ENCODE results near the gene CEP104.
A peak's percentile ranks its signal among the peaks of the same experiment; 100 is the strongest.

The CEP104 gene

DNA sequence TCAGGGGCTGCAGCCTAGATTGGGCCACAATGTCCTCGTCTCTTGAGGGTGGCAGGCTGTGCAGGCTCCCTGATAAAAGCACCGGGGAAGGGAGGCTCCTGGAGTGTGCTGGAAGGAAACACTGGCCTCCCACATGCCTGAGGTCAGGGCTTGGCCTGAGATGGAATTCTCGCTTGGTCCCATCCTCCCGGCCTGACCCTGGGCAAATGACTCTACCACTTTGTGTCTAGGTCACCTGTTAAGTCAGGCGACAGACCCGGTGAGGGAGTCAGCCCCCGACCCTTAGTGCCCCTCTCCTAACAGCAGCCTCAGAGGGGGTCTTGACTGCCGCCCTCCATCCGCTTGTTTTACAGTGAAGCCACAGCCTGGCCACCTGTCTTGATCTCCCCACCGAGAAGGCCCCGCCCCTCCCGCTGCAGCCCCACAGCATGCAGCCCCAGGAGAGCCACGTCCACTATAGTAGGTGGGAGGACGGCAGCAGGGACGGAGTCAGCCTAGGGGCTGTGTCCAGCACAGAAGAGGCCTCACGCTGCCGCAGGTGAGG lies 82.0 kb downstream of the CEP104 start:
- no peak overlapping the region for H3K4me3 ChIP-seq (ENCODE audit: low read depth, low read length)
- TF ChIP-seq, protein P1, sequence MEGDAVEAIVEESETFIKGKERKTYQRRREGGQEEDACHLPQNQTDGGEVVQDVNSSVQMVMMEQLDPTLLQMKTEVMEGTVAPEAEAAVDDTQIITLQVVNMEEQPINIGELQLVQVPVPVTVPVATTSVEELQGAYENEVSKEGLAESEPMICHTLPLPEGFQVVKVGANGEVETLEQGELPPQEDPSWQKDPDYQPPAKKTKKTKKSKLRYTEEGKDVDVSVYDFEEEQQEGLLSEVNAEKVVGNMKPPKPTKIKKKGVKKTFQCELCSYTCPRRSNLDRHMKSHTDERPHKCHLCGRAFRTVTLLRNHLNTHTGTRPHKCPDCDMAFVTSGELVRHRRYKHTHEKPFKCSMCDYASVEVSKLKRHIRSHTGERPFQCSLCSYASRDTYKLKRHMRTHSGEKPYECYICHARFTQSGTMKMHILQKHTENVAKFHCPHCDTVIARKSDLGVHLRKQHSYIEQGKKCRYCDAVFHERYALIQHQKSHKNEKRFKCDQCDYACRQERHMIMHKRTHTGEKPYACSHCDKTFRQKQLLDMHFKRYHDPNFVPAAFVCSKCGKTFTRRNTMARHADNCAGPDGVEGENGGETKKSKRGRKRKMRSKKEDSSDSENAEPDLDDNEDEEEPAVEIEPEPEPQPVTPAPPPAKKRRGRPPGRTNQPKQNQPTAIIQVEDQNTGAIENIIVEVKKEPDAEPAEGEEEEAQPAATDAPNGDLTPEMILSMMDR (IDR thresholded peaks at IDR 0.05; ENCODE audit: low read depth, low read length), result no peak
- in situ Hi-C loops (cut with HindIII; ENCODE audit: low sequenced_read_pairs), result no loop called here
- no peak for DNase-seq (ENCODE audit: low read depth, low spot score)

DNA sequence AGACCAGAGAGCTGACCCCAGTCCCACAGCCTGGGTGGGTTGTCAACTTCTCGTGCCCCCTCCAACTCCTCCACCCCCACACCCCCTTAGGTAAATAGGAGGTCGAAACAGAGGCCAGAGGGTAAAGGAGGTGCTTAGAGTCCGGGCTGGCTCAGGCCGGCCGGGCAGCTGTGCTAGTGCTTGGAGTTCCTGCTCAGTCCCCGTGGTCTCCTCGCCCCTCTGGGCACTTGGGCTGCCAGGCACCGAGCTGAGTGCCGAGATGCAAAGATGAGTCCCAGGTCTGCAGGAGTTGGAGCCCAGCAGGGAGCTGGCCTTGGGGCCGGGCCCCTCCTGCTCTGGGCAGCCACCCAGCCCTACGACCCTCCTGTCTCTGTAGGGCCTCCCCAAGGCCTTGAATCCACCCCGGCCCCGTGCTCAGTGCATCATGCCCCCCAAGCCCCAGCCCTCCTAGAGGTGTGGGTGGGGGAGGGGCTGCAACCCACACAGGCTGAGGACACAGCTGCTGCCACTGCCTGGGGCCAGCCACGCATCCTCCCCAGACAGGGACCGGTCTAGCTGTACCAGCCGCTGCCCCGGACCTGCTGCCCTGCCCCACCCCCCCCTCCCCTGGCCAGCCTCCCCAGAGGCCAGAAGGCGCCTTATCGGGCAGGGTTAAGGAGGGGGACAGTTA lies 82.6 kb downstream of the CEP104 start:
- no peak overlapping the region for H3K4me3 ChIP-seq (ENCODE audit: low read depth, low read length)
- no peak for DNase-seq (ENCODE audit: low read depth, low spot score)
- TF ChIP-seq, protein P1 (IDR thresholded peaks at IDR 0.05; ENCODE audit: low read depth, low read length), result no peak
- in situ Hi-C loops (cut with HindIII; ENCODE audit: low sequenced_read_pairs), result no loop called here

DNA sequence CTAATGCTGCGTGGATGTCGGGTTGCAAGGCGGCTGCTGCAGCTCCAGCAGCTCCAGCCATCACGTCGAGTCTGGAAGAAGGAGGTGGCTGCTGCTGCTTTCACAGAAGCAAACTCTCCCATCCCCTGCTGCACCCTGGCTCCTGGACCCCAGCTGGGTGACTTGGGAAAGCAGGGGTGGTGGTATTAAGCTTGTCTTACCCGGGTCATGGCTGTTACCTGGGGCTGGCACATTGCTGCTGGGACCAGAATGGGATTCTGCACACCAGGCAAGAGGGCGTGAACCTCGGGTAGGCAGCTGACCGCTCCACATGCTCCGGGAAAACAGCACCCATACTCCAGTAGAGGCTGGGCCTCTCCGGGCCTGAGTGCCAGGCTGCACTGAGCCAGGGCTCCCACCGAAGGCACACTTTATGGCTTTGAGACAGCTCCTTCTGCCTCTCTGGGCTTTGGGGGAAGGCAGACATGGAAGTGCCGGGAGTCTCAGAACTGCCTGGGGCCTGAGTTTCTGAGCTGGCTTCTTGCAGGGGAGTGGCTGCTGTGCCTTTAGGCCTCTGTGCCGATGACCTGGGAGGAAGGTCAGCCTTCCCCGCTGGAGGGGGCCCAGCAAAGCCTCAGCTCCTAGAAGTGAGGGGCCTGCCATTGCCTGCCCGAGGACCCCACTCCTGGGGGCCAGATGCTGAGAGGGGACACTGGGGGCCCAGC lies 83.3 kb downstream of the CEP104 start:
- no peak overlapping the region for H3K4me3 ChIP-seq (ENCODE audit: low read depth, low read length)
- TF ChIP-seq, protein P1 (IDR thresholded peaks at IDR 0.05; ENCODE audit: low read depth, low read length), result no peak
- in situ Hi-C loops (cut with HindIII; ENCODE audit: low sequenced_read_pairs), result no loop called here
- DNase-seq (ENCODE audit: low read depth, low spot score), result no peak

DNA sequence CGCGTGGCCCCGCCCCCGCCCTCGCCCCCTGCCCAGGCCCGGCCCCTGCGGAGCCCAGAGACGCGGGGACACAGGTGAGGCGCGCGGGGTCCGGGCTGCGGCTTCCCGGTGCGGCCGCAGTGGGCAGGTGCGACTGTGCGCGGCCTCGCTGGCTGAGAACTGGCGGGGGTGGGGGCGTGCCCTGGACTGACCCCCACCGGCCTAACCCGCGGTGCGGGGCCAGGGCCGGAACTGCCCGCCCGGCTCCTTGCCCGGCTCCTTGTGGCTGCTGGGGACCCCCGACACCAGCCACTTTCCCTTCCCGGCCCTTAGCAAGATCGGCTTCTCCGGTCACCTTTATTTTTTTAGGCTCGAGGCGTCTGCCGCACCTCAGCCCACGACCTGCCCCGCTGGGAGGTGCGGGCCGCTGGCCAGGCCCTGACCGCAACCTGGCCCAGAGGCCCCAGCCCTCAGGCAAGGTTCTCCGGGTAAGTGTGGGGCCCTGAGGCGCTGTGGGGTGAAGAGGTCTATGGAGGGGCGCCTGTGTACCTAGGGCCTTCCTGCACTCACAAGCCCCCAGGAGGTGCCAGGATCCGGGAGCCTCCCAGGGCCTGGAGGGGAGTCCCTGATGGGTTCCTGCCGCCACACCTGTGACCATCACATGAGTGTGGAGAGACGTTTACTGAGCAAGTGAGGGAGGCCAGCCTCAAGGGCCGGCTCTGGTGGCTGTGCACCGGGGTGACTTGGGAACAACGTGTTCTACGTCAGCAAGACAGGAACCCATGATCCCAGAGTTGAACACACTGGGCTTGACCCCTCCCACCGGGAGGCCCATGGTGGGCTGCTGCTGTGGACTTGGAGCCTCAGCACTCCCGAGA lies 84.1 kb downstream of the CEP104 start, which contains the start of gene SMIM1:
SMIM1 (plus strand) TSS at position 35 of the 857 bp plus-strand sequence. CDS start 2,625 bp downstream, outside the sequence.
- TF ChIP-seq, protein P1 (IDR thresholded peaks at IDR 0.05; ENCODE audit: low read depth, low read length), result no peak
- no peak for DNase-seq (ENCODE audit: low read depth, low spot score)
- peak within 1 kb of the TSS; percentile 45 for H3K4me3 ChIP-seq (ENCODE audit: low read depth, low read length)
- in situ Hi-C loops (cut with HindIII; ENCODE audit: low sequenced_read_pairs), result no loop called here

DNA sequence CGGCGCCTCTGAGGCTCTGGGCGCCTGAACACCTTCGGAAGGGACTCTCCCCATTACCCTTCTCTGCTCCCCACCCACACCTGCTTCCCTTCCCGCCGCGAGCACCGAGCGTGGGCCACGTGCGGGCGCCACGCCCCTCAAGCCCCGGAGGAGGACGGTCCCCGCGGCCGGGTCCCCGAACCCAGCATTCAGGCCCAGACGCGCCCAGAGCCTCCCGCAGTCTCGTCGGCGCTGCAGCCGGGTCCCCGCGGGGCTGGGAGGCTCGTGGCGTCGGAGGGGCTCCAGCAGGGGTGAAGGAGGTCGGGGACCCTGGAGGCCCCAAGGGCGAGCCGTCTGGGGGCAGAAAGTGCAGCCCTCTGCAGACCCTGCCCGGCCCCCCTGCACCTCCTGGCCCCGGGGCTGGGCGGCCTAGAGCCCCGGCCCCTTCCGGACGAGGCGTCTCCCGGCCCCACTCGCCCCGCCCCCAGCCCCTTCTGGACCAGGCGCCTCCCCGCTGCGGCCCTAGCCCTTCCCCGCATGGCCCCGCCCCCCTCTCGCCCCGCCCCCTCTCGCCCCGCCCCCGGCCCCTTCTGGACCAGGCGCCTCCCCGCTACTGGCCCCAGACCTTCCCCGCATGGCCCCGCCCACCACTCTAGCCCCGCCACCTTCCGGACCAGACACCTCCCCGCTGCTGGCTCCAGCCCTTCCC lies 84.8 kb downstream of the CEP104 start:
- TF ChIP-seq, protein P1 (IDR thresholded peaks at IDR 0.05; ENCODE audit: low read depth, low read length), result no peak
- peak overlapping the region; percentile 45 for H3K4me3 ChIP-seq (ENCODE audit: low read depth, low read length)
- peak; percentile 66 for DNase-seq (ENCODE audit: low read depth, low spot score)
- in situ Hi-C loops (cut with HindIII; ENCODE audit: low sequenced_read_pairs), result no loop called here
